Tibial artery (tissue), 4 donors: ENCODE results near the gene IL17RE.
"Not testable (repeated sequence)": the region's sequence is repeated elsewhere in the genome, so short reads cannot be mapped to it uniquely, and the experiment has no call there.

Experiments
- DNase-seq, 2 donors: peaks; one replicate each; pipeline ENCODE4 v3.0.0-alpha.2; 2019
- H3K27ac ChIP-seq, 2 donors: fragments of 200-600 bp; sonication (generic) in 1 of 2; 1 replicate in 1 of 2; 2 replicates in 1 of 2; pipeline ENCODE4 v1.5.1; 2018 to 2019; ENCODE audit warnings: mild to moderate bottlenecking in 1 of 2
- H3K27me3 ChIP-seq, 2 donors: fragments of 200-600 bp; sonication (generic) in 1 of 2; one replicate each; pipeline versions ENCODE4 v1.5.1 to v1.6.0; 2016 to 2019
- H3K36me3 ChIP-seq, 3 donors: fragments of 200-600 bp; sonication (generic) in 2 of 3; one replicate each; pipeline ENCODE4 v1.5.1; 2016 to 2019; ENCODE audit warnings: mild to moderate bottlenecking in 2 of 3
- H3K4me1 ChIP-seq, 4 donors: fragments of 200-600 bp; sonication (generic) in 2 of 4; 1 replicate in 3 of 4; 2 replicates in 1 of 4; pipeline ENCODE4 v1.5.1; 2016 to 2019
- H3K4me3 ChIP-seq, 2 donors: fragments of 200-600 bp; sonication (generic) in 1 of 2; 1 replicate in 1 of 2; 2 replicates in 1 of 2; pipeline ENCODE4 v1.5.1; 2018 to 2019; ENCODE audit warnings: mild to moderate bottlenecking in 2 of 2
- H3K9me3 ChIP-seq, 3 donors: fragments of 200-600 bp; sonication (generic) in 1 of 3; one replicate each; pipeline ENCODE4 v1.5.1; 2016 to 2019
- intact Hi-C: fragments of 100-400 bp; cut with DNase I; formaldehyde crosslinking; loops from one replicate; pipeline ENCODE4 v1.15.0; 2023; ENCODE audit warnings: low total_unique reads
- TF ChIP-seq, protein P1 (sequence below), 2 experiments: fragments of 200-600 bp in 1 of 2; fragments of 450-650 bp in 1 of 2; IDR thresholded peaks; one replicate each; pipeline ENCODE4 v1.5.1; 2017 to 2019; ENCODE audit warnings: antibody characterized with exemption in 2 of 2, mild to moderate bottlenecking in 1 of 2, moderate library complexity in 1 of 2

Gene IL17RE

DNA sequence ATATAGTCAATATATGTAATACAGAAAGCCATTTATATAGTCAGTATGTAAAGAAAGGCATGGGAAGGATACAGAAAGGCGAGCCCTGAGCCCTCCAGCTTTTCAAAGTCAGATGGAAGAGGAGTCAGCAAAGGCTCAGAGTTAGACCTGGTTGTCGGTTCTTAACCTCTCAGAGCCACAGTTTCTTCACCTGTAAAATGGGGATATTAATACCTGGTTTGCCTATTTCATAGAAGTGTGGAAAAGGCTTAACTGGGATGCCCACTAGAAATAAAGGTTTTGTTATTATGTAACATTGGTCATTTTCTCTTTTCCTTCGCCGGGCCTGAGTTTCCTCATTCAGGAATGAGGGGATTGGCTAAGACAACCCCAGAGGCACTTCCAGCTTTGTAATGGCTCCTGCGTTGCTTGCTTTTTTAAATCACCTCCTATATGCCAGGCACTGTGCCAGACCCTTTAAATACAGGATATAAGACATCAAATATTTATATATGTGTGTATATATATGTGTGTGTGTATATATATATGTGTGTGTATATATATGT lies 33.4 kb downstream of the IL17RE start:
- H3K27ac ChIP-seq = no peak overlapping the region
- no peaks in the 10 kb centered on the region for H3K27me3 ChIP-seq
- H3K4me1 ChIP-seq = peaks cover 4 to 27% (median 22%) of the 10 kb centered on the region in 4 donors
- intact Hi-C loops = no loop called here
- no peak overlapping the region for H3K4me3 ChIP-seq
- TF ChIP-seq, protein P1, sequence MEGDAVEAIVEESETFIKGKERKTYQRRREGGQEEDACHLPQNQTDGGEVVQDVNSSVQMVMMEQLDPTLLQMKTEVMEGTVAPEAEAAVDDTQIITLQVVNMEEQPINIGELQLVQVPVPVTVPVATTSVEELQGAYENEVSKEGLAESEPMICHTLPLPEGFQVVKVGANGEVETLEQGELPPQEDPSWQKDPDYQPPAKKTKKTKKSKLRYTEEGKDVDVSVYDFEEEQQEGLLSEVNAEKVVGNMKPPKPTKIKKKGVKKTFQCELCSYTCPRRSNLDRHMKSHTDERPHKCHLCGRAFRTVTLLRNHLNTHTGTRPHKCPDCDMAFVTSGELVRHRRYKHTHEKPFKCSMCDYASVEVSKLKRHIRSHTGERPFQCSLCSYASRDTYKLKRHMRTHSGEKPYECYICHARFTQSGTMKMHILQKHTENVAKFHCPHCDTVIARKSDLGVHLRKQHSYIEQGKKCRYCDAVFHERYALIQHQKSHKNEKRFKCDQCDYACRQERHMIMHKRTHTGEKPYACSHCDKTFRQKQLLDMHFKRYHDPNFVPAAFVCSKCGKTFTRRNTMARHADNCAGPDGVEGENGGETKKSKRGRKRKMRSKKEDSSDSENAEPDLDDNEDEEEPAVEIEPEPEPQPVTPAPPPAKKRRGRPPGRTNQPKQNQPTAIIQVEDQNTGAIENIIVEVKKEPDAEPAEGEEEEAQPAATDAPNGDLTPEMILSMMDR (IDR thresholded peaks at IDR 0.05) = no peak
- DNase-seq = no peak
- peaks cover 6 to 35% (median 19%) of the 10 kb centered on the region in 3 donors for H3K36me3 ChIP-seq
- no peaks in the 10 kb centered on the region for H3K9me3 ChIP-seq

DNA sequence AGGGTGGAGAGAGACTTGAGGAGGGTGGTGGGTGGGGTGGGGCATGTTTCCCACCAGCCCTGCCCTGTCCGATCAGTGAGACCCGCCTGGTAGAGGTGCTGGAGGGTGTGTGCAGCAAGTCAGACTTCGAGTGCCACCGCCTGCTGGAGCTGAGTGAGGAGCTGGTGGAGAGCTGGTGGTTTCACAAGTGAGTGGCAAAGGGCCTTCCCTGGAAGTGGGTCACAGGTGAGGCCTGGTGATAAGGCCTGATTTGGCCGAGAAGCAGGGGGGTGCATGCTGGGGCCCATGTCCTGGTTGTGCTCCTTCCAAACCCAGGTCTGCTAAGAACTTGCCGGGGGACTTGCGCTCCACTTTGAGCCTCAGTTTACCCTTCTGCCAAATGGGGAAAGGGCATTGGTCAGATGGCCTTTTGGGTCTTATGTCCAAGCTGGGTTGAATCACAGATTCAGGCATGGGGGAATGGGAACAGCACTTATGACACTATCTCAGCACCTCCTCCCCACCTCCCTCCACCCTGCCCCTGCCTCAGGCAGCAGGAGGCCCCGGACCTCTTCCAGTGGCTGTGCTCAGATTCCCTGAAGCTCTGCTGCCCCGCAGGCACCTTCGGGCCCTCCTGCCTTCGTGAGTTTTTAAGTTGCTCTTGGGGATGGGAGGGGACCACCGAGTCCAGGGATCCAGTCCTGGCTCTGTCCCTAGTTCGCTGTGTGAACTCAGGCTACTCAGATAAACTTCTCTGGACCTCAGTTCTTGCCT lies 35.0 kb downstream of the IL17RE start:
- Histone ChIP-seq H3K36me3 (peaks cover 6 to 48% (median 20%) of the 10 kb centered on the region in 3 donors), H3K9me3 (no peaks in the 10 kb centered on the region), H3K27ac (no peak overlapping the region), H3K27me3 (no peaks in the 10 kb centered on the region), H3K4me1 (peaks cover 4 to 23% (median 19%) of the 10 kb centered on the region in 4 donors), H3K4me3 (no peak overlapping the region)
- no peak for DNase-seq
- intact Hi-C loops = no loop called here
- TF ChIP-seq, protein P1 (IDR thresholded peaks at IDR 0.05) = no peak

DNA sequence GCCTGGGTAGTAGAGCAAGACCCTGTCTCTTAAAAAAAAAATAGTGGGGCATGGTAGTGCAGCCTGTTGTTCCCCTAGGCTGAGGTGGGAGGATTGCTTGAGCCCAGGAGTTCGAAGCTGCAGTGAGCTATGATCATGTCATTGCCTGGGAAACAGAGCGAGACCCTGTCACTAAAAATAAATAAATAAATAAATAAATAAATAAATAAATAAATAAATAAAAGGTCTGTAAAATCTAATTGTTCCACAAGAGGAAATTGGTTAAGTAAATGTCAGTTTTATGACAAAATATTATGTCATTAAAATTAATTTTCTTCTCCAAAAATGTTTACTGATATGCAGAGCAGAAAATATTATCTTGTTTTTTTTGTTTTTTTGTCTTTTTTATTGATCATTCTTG lies 36.3 kb downstream of the IL17RE start:
- Histone ChIP-seq H3K27ac (no peak overlapping the region), H3K4me3 (no peak overlapping the region), H3K9me3 (no peaks in the 10 kb centered on the region), H3K27me3 (no peaks in the 10 kb centered on the region), H3K36me3 (peaks cover 6 to 61% (median 29%) of the 10 kb centered on the region in 3 donors), H3K4me1 (peaks cover 4 to 23% (median 19%) of the 10 kb centered on the region in 4 donors)
- DNase-seq = no peak
- TF ChIP-seq, protein P1 (IDR thresholded peaks at IDR 0.05) = no peak
- intact Hi-C loops = no loop called here

DNA sequence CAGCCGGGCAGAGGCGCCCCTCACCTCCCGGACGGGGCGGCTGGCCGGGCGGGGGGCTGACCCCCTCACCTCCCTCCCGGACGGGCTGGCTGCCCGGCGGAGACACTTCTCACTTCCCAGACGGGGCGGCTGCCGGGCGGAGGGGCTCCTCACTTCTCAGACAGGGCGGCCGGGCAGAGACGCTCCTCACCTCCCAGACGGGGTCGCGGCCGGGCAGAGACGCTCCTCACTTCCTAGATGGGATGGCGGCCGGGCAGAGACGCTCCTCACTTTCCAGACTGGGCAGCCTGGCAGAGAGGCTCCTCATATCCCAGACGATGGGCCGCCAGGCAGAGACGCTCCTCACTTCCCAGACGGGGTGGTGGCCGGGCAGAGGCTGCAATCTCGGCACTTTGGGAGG lies 37.3 kb downstream of the IL17RE start:
- not testable (repeated sequence) for H3K4me3 ChIP-seq, DNase-seq, H3K27ac ChIP-seq, H3K27me3 ChIP-seq, H3K9me3 ChIP-seq
- Histone ChIP-seq H3K4me1 (peaks cover under 1 to 15% (median 10%) of the 10 kb centered on the region in 4 donors), H3K36me3 (peaks cover 6 to 69% (median 36%) of the 10 kb centered on the region in 3 donors)
- intact Hi-C loops = loop anchor here (10.0 kb wide), 2 partner anchors 75 to 95 kb away; partner anchors contain the start of gene RPUSD3

DNA sequence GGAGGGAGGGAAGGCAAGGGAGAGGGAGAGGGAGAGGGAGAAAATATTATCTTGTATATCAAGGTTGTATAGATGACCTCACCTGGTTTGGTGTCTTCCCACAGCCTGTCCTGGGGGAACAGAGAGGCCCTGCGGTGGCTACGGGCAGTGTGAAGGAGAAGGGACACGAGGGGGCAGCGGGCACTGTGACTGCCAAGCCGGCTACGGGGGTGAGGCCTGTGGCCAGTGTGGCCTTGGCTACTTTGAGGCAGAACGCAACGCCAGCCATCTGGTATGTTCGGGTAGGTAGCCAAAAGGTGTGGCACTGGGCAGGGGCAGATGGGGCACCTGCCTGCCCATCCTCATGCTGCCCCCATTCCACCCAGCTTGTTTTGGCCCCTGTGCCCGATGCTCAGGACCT lies 38.1 kb downstream of the IL17RE start:
- H3K36me3 ChIP-seq = peaks cover 6 to 66% (median 36%) of the 10 kb centered on the region in 3 donors
- DNase-seq = no peak
- intact Hi-C loops = loop anchor here (10.0 kb wide), 2 partner anchors 74 to 96 kb away; partner anchors contain the start of gene RPUSD3

More for the DNA sequence above, 38.1 kb downstream of the IL17RE start:
- Histone ChIP-seq H3K9me3 (no peaks in the 10 kb centered on the region), H3K4me1 (peaks cover 0 to 8% (median 6%) of the 10 kb centered on the region in 4 donors), H3K27ac (no peak overlapping the region), H3K27me3 (no peaks in the 10 kb centered on the region), H3K4me3 (no peak overlapping the region)
- TF ChIP-seq, protein P1 (IDR thresholded peaks at IDR 0.05) = no peak
